HEK293 (cell line): Measurements from ENCODE around the gene PRKCZ.

ENCODE experiments used
- YY1 ChIP-seq: fragments of 450-650 bp; formaldehyde crosslinking; IDR thresholded peaks from 2 replicates; pipeline ENCODE4 v1.5.1; 2018; ENCODE audit warnings: missing biosample characterization, missing genetic modification characterization
- ZBTB1 ChIP-seq: fragments of 450-650 bp; formaldehyde crosslinking; IDR thresholded peaks from 2 replicates; pipeline ENCODE4 v1.5.1; 2016; ENCODE audit warnings: missing biosample characterization, missing genetic modification characterization
- ZNF274 ChIP-seq, 2 experiments: fragments of 200-500 bp in 1 of 2; fragments of 450-650 bp in 1 of 2; sonication (Bioruptor generic) in 1 of 2; formaldehyde crosslinking in 1 of 2; IDR thresholded peaks; 2 replicates each; pipeline versions ENCODE4 v1.5.1 to v1.6.1; 2014 to 2016; ENCODE audit warnings: borderline replicate concordance in 1 of 2, inconsistent platforms in 1 of 2, low read length in 1 of 2, missing biosample characterization in 1 of 2, missing genetic modification characterization in 1 of 2
- ZNF571 ChIP-seq: fragments of 450-650 bp; formaldehyde crosslinking; IDR thresholded peaks from 2 replicates; pipeline ENCODE4 v1.5.0; 2017; ENCODE audit warnings: missing biosample characterization, missing genetic modification characterization
- ZNF747 ChIP-seq: fragments of 450-650 bp; formaldehyde crosslinking; IDR thresholded peaks from 2 replicates; pipeline ENCODE4 v1.5.1; 2016; ENCODE audit warnings: missing biosample characterization, missing genetic modification characterization
- ZNF777 ChIP-seq: fragments of 450-650 bp; formaldehyde crosslinking; IDR thresholded peaks from 2 replicates; pipeline ENCODE4 v1.5.1; 2017; ENCODE audit warnings: missing biosample characterization, missing genetic modification characterization, borderline replicate concordance

- no peak for TF ChIP-seq ZNF274 (IDR thresholded peaks at IDR 0.05; ENCODE audit: low read length)
- no peak for TF ChIP-seq ZNF274 (tag by site-specific recombination; IDR thresholded peaks at IDR 0.05; ENCODE audit: borderline replicate concordance)
- no peak for TF ChIP-seq ZBTB1 (tag by site-specific recombination)
- TF ChIP-seq ZNF747 (tag by site-specific recombination), result no peak
- TF ChIP-seq YY1 (tag by site-specific recombination), result no peak
- TF ChIP-seq ZNF571 (tag by site-specific recombination), result no peak
- no peak for TF ChIP-seq ZNF777
Observed at GRCh38 chr1:2210084-2210653, 160.0 kb downstream of the PRKCZ start.
